DMS79 treated with DMSO at 0.1 percent for 48 hours (cell line): Measurements from ENCODE around the gene TMC1.

Experiments
- DNase-seq: peaks from one replicate; lab custom pipeline; 2025; lab: John Stamatoyannopoulos, UW

The TMC1 gene

DNA sequence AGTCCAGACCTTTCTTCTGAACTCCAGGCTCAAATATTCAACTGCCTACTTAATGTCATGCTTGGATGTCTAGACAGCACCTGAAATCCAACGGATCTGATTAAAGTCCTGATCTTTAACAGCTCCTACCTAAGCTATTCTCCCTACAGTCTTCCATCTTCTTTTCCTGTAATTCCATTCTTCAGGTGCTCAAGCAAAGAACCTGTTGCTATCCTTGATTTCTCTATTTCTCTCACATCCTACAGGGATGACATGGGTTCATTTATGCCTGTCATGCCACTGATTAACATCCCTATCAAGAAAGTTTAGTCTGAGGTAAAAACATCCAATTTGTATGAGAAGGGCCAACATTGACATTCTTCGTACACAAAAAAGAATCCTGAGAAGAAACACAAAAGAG, 163.2 kb downstream of the TMC1 start:
- no peak for DNase-seq

DNA sequence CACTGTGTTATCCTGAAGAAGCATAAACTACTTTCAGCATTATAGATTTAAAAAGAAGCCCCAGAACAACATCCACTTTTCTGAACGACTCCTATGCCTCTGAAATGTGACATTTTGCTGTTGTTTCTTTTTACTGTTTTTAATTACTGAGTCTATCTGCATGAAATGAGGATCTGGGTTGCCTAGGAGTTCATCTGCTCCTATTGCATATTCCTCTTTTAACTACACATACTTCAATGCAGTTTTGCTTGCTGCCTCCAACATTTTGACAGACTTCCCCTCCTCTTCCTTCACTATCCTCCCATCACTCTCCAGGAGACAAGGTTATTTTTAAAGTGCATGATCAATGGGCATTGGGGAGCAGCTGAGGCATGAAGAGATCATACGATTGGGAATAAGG, 164.5 kb downstream of the TMC1 start:
- DNase-seq = no peak

DNA sequence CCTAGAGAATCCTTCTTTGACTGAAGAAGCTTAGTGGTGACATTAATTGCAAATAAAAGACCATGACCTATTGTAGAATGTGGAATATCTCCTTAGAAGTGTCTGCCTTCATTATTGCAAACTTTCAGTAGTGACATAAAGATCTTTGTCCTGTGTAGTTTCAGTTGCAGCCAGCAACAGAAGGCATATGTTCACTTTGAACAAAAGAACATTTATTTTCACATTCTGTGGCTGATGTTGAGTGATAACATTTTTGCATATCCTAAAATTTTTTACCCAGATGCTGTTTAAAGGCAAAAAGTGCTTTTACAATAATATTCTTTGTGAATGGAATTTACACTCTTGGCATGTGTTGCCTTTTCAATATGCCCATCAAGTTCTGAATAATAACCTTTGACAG, 165.9 kb downstream of the TMC1 start:
- no peak for DNase-seq

DNA sequence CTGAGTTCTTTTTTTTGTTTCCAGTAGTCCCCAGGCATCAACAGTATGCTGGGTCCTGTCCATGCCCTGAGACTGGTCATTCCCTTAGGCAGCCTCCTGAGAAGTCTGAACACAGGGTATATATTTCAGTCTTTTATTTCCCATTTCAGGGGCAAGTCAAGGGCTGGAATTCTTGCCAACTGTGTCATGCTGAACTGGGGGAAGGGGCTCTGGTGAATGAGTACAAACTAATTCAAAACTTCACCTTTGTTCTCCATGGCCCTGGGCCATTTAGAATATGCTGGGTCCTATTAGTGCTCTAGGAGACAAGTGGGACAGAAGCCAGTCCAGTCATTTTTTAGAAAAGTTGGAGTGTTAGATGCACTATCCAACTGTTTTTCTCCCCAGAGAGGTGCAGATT, 170.3 kb downstream of the TMC1 start:
- DNase-seq = no peak

DNA sequence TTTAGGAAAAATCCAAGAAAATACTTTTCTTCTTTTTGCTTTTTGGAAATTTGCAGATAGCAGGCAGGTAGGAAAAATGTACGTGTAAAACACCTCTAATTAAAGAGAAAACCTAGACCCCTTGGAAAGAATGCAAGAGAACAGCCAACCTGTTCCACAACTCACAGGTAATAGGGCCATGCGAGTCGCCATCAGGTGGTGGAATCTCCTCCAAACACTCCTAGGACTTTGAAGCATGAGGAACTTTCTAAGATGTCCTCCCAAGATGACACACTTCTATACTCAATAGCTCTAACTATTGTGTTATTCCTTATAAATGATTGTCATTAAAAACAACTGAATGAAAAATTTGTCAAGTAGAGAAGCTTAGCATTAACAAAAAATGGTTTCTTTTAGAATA, 174.0 kb downstream of the TMC1 start:
- DNase-seq = no peak

DNA sequence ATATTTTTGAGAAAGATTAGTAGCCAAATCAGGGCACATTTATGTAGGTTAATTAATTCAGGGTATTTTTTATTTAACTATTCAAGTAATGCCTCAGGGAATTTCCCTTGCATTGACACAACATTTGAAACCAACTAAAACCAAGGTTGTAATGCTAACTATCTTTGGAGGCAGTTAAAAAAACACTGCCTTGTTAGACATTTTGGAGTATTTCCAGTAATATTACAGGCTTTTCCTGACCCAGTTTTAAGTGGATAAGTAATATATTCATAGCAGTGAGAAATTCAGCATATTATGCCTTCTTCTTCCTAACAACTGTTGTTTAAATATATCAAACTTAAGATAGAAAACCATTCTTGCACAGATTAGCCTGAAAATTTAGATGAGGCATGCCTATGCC, 175.1 kb downstream of the TMC1 start:
- DNase-seq = no peak

DNA sequence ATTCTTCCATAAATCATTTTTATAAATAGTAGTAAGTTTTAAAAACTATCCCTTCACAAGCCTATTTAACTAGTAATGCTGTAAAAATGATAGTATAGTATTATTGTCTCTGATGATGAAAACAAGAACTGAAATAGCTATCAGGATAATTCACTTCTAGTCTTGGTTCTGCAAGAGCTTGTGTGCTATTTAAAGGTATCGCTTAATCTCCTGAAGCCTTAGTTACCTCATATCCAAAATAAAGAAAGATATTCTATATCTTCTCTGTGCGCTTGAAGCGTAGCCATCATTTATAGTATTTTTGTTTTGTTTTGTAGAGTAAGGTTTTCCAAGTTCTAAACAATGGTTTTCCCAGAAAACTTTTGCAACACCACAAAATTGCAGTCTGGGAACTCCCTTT, 180.1 kb downstream of the TMC1 start:
- no peak for DNase-seq

DNA sequence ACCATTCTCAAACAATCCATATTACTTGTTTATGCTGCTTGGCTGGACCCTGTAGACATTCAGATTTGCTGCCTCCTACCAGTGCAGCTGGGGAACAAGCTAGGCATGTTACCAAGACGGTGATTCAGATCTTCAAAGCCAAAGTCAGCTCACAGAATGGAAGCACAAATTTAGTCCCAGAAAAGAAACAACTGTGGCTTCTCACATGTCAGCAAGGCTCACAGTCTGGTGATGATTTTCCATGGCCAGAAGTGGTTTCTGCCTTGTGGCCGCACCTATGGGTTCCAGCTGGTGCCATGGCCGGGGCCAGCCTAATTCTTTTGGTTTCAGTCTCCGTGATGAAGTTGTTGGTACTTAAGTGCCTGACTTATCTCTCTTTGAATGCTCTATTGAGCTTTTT, 182.2 kb downstream of the TMC1 start:
- no peak for DNase-seq

DNA sequence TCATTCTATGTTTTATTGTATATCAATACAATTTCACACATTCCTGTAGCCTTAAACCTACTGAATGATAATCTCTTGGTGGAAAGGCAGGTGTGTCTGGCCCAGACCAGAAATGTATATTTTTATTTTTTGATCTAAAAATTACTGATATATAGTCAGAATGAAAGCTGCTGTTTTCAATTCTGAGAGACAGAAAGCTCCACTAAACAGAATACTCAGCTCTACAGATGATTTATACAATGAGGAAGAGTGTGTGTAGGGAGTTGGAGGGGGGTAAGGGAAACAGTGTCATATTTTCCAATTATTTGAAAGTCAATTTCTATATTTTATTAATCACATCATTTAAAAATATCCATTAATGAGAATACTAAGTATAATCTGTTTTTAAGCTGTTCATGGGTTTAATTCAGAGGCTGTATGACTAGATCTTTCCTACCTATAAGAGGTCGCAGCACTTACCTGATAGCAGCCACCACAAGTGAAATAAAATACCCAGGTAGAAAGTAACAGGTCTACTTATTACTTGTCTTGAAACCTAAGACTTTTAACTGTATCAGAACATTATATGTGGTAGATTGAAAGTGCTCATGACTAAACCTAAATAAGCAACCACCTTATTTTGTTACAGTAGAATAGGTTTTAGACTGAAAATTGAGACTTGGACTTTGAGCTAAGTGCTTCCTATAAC, 183.4 kb downstream of the TMC1 start:
- no peak for DNase-seq

DNA sequence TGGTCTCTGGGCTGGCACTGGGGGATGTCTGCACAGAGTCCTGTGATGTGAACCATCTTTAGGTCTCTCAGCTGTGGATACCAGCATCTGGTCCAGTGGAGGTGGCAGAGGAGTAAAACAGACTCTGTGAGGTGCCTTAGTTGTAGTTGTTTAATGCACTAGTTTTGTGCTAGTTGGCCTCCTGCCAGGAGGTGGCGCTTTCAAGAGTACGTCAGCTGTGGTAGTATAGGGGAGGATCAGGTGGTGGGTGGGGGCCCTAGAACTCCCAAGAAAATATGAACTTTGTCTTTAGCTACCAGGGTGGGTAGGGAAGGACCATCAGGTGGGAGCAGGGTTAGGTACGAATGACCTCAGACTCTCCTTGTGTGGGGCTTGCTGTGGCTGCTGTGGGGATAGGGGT, 197.1 kb downstream of the TMC1 start:
- no peak for DNase-seq

DNA sequence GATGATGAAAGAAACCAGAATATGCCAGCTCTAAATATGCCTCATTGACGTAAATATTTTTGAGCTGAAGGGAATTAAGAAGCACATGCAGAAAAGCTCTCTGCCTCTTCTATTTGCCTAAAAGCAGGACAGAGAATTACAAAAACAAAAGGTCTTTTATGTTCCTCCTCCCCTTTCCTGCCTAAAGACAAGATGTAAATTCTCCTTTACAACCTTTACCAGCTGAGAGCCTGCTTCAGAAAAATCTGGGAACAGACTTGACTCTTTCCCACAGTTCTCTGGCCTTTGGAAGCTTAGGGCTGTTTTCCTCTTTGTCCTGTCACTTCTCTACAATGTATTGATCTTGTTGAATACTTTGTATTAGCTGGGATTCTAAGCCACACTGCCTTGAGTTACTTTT, 199.7 kb downstream of the TMC1 start:
- DNase-seq = no peak

DNA sequence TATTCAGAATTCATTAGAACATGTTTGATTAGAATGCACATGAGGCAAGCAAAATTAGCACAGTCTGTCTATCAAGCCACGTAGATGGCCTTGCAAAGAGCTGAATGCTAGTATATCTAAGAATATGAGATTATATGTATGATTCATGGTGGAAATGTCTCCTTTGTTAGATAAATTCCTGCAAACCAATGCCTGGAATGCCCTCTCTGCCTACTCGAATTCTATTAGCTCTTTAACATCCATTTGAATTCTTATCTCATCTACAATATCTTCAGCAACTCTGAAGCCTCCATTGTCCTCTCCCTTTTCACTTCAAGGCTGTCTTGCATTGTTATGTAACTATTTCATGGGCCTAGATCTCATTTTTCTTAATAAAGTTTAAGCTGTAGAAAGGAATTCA, 205.5 kb downstream of the TMC1 start:
- no peak for DNase-seq

DNA sequence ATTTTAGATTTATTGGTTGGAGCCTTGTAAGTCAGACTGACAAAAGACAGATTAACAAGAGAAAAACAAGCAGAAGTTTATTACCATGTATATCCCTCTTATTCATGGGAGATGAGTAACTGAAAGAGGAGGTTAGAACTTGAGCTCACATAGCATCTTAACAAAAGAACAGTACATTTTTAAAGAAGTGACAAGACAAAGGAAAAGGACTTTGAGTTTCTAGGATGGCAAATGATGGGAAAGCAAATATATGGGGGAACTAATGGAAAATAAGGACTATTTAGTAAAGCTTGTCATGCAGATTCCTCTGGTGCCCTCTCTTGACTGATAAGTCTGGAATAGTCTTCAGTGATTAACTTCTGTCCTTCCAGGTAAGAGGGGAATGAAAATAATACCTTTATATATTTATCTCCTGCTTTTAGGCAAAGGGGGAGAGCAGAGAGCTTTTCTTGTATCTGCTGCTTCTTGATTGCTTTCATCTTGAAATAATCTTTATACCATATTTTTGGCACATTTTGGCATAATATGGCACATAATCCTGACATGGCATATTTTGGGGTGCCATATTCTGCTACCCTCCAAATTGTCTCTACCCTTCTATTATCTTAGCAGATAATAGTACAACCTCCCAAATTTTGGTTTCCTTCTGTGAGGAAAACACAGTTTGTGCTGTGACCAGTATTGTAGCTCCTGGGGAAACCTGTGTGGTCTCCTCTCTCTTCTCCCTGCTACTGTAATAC, 206.8 kb downstream of the TMC1 start:
- no peak for DNase-seq

DNA sequence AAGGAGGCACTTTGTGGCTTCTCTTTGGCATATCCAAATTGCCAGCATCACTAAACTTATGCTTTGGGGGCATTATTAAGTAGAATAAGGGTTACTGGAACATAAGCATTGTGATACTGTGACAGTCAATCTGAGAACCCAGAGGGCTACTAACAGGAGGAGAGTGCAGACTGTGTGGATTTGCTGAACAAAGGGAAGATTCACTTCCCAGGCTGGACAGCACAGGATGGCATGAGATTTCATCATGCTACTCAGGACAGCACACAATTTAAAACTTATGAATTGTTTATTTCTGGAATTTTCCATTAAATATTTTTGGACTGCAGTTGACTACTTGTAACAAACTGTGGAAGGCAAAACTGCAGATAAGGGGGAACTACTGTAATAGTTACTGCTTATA, 212.5 kb downstream of the TMC1 start:
- DNase-seq = no peak

DNA sequence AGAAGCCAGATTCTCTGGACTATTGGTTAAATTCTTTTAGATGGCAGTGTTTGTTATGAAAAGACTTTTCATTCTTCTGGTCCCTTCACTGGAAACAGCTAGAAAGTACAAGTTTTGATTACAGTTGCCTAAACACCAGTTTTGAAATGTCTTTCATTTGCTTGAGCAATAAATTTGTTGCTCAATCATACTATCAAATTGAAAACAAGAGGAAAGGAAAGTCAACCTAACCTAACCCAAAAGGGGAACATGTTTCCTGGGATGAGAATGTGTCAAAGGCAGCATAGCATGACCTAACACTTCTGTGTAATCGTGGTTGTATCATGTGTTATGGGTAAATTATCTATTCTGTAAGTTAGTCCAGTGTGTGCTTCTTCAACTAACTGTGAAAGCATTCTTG, 213.2 kb downstream of the TMC1 start:
- no peak for DNase-seq

DNA sequence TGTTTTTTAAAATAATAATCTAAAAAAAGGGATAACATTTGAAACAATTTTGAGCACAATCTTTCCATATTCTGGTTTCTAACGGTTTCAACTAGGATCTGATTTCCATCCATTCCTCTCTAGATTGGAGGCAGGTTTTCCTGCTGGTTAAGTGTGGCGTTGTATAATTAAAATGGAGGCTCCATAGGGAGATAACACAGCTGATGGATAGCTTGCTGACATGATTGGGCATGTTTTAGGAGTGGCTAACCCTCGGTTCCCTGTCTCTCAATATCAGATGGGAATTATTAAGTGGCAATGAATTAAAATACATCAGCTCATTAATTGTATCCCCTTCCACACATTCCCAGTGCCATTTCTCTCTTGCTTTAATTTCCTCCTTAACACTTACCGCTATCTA, 222.4 kb downstream of the TMC1 start:
- DNase-seq = no peak

DNA sequence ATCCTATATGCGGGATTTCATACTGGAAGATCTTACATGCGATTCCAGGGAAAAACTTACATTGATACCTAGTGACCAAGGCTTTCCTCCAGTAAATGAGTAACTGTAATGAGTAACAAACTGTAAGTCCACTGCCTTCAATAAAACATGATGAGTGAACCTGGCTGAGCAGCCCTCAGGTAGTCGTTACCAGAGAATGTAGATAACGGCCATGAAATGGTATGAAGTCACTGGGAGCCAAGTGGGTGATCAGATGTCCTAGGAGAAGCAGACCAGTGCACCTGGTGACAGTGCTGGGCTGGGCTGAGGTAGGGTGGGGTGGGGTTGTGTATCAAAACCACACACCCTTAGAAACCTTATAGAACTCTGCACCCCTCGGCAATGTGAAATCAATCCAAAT, 227.9 kb downstream of the TMC1 start:
- no peak for DNase-seq

DNA sequence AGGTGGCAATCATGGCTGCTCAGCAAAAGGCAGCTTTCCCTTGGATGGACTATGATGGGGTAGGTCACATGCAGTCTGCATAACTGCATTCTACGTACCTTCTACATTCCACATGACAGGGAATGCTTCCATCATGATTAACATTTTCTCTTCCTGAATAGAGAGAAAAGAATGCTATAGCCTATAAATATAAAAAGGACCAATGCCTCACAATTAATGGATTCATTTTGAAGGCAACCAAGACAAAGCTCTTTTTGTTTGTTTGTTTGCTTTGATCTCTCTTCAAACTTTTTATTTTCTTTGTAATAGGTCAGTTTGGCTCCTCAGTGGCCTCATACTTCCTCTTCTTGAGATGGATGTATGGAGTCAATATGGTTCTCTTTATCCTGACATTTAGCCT, 230.1 kb downstream of the TMC1 start:
- DNase-seq = no peak

DNA sequence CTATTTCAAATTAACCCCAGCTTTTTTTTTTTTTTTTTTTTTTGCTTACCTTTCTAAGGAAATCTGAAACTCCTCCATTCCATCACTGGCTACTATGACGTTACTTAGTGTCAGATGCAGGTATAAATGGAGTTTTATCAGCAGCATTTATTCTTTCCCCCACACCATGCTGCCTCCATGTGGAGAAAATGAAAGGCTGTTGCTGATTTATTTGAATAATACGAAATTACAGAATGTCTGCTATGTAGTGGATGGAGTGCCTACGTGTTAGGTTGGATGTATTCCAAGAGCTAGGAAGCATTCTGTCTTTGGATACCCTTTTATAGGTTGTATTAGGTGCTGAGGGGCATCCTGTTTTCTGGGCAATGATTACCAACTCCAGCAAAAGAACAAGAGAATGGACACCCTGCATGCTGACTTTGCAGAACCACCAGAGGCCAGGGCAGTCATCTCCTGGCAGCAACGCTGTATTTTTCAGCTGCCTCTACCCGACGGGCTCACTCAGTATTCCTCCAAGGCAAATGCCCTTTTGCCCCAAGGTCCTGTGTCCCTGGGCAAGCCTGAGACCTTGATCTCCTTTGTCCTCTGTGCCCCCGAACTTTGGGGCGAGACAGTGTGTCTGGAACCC, 232.0 kb downstream of the TMC1 start:
- no peak for DNase-seq

DNA sequence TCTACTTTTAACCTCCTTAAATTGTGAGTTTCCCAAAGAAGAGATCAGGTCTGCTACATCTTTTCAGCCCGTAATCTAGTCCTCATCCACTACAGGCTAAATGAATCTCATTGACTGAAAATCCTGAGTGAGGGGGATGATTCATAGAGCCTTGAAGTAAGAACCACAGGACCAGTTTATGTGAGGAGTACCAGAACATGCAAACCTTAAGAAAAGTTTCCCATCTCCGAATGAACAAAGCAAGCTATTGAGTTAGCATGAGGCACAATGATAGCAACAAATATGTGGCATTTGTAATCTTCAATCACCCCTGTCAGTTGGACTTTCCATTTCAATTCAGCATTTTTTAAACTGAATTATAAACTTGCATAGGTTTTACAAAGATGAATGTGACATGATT, 234.4 kb downstream of the TMC1 start:
- DNase-seq = no peak

DNA sequence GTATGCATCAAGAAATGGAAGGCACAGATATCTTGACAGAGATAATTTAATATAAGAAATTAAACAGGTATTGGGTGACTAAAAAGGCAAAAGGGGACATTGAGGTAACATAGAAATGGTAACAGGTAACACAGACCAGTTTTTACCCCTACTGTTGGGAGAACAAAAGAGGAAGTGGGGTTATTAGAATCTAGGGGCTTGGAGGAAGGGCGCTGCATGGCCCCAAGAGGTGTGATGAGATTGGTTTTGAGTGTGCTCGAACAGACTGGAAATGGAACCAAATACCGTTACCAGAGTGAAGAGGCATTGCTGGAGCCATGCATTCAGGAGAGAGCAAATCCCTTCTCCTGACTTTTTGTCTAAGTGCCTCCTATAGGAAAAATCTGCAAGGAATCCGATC, 237.5 kb downstream of the TMC1 start:
- no peak for DNase-seq

DNA sequence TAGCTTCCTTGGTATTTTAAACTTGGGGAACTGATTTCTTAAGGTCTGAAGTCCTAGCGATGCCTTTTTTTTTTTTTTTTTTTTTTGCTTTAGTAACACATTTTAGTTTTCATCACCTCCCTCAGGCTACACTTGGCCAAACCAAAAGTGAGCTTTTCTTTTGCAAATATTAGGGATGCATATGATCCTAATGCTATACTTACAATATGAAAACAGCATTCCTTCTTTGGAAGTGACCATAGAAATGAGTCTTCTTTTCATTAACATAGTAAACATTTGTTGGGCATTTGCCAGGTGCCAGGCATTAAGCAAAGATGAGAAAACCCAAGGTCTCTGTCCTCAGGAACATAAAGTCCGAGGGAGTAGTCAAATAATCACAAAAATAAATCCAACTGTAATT, 241.6 kb downstream of the TMC1 start:
- no peak for DNase-seq

DNA sequence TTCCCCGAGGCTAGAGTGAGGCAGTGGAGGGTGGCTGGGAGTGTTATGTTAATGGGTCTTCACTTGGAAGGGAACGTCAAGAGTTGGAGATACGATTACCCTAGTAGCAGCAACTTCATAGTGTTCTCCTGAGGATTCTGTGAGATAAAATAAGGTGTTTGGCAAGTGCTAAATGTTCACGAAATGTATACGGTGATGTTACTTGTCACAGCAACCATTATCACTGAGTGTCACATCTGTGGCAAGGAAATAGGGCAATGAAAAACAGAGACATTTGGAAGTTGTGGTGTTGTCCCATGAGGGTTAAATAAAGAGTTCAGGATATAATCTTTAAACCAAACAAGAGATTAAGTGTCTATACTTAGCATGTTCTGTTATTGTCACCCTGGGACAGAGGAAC, 248.1 kb downstream of the TMC1 start:
- DNase-seq = no peak

DNA sequence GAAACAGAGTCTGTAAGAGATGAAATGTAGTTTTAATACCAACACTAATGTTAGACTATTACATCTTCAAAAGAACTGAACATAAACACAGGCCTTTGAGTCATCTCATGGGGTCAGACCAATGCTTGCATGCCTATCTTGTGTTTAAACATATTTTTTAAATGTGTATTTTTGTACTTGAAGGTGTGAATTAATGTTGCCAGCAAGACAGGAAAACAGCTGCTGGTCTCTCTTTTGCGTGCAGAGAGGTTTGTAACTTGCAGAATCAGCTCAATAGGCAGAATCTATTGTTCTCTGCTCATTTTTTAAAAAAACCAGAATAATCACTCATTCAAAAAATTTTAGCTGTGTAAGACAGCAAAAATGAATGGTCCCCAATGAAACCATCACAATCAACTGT, 251.3 kb downstream of the TMC1 start:
- DNase-seq = no peak
